Measurements from ENCODE around the gene IGLL5.

DNA sequence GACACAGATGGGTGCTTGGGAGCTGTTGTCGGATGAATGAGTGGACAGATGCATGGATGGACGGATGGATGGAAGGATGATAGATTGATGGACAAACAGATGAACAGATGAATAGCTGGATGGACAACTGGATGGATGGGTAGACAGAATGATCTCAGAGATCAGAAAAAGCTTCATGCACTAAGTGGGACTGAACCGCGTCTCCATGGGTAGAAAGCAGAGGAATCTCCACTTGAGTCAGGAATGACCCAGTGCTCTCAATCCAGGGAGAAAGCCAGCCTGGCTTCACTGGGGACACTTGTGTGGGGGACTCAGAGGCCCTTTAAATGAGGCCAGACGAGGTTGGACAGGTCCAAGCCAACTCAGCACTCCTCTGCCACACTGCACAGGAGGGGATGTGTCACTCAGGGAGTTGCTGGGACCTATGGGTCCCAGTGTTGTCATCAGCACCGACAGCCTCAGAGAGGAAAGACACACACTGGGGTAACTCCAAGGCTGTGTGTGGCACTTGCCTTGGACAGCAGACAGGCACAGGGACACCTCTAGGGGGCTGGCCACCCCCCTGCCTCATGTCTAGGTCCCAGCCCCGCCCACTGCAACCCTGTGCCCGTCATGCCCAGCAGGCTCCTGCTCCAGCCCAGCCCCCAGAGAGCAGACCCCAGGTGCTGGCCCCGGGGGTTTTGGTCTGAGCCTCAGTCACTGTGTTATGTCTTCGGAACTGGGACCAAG lies 5.6 kb downstream of the IGLL5 start:
- TF ChIP-seq, protein P1, sequence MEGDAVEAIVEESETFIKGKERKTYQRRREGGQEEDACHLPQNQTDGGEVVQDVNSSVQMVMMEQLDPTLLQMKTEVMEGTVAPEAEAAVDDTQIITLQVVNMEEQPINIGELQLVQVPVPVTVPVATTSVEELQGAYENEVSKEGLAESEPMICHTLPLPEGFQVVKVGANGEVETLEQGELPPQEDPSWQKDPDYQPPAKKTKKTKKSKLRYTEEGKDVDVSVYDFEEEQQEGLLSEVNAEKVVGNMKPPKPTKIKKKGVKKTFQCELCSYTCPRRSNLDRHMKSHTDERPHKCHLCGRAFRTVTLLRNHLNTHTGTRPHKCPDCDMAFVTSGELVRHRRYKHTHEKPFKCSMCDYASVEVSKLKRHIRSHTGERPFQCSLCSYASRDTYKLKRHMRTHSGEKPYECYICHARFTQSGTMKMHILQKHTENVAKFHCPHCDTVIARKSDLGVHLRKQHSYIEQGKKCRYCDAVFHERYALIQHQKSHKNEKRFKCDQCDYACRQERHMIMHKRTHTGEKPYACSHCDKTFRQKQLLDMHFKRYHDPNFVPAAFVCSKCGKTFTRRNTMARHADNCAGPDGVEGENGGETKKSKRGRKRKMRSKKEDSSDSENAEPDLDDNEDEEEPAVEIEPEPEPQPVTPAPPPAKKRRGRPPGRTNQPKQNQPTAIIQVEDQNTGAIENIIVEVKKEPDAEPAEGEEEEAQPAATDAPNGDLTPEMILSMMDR (IDR thresholded peaks at IDR 0.05): no peak
- no peak for TF ChIP-seq POLR2A (IDR thresholded peaks at IDR 0.05)

Measured in testis (tissue), 2 donors.